Stimulated activated effector memory CD8-positive, alpha-beta T cell treated with anti-CD3 and anti-CD28 coated beads, Interleukin-12 subunit alpha, Interleukin-12 subunit beta, amount 100 ng/mL, for 72 hours (primary cell): Measurements from ENCODE around the gene P3R3URF.
A peak's percentile ranks its signal among the peaks of the same experiment; 100 is the strongest.

Source experiments
- ATAC-seq: fragments of 150-1000 bp; cut with Tn5 transposase; 2 replicates; pipeline ENCODE4 v1.10.0; 2021
- DNase-seq, 2 donors: peaks; one replicate each; pipeline ENCODE4 v3.0.0; 2021 to 2022; ENCODE audit warnings: low spot score in 2 of 2
- H3K27ac Mint-ChIP-seq: one replicate; pipeline ENCODE4 v1.8.0; 2022; ENCODE audit warnings: mild to moderate bottlenecking, mixed read lengths
- H3K36me3 Mint-ChIP-seq: one replicate; pipeline ENCODE4 v1.8.0; 2022; ENCODE audit warnings: mild to moderate bottlenecking, mixed read lengths
- H3K4me1 Mint-ChIP-seq: one replicate; pipeline ENCODE4 v1.8.0; 2022; ENCODE audit warnings: mixed read lengths
- H3K4me3 Mint-ChIP-seq: one replicate; pipeline ENCODE4 v1.8.0; 2022; ENCODE audit warnings: mild to moderate bottlenecking, mixed read lengths
- H3K9me3 Mint-ChIP-seq: one replicate; pipeline ENCODE4 v1.8.0; 2022; ENCODE audit warnings: mixed read lengths

Gene P3R3URF

GRCh38 chr1:46169811-46170454 lies 6.4 kb downstream of the P3R3URF start:
- no peak for ATAC-seq
- no peak overlapping the region for H3K27ac Mint-ChIP-seq
- peaks cover 17% of the 10 kb centered on the region for H3K4me1 Mint-ChIP-seq
- H3K36me3 Mint-ChIP-seq, result no peaks in the 10 kb centered on the region
- H3K9me3 Mint-ChIP-seq, result no peaks in the 10 kb centered on the region
- DNase-seq, result no peak
- no peak overlapping the region for H3K4me3 Mint-ChIP-seq

GRCh38 chr1:46168477-46168876 lies 7.8 kb downstream of the P3R3URF start:
- ATAC-seq (no peak), DNase-seq (no peak)
- H3K36me3 Mint-ChIP-seq, result no peaks in the 10 kb centered on the region
- H3K27ac Mint-ChIP-seq, result no peak overlapping the region
- H3K4me1 Mint-ChIP-seq, result peaks cover 17% of the 10 kb centered on the region
- no peak overlapping the region for H3K4me3 Mint-ChIP-seq
- no peaks in the 10 kb centered on the region for H3K9me3 Mint-ChIP-seq

GRCh38 chr1:46166521-46167462 lies 9.5 kb downstream of the P3R3URF start:
- ATAC-seq, result peak; percentile 65
- Mint-ChIP-seq H3K4me3 (peak overlapping the region; percentile 84), H3K4me1 (peaks cover 17% of the 10 kb centered on the region), H3K27ac (peak overlapping the region; percentile 97), H3K36me3 (no peaks in the 10 kb centered on the region), H3K9me3 (no peaks in the 10 kb centered on the region)
- peak; percentile 26 to 69 for DNase-seq

GRCh38 chr1:46160212-46160611 lies 16.1 kb downstream of the P3R3URF start:
- H3K4me1 Mint-ChIP-seq, result no peaks in the 10 kb centered on the region
- ATAC-seq (no peak), DNase-seq (no peak)
- H3K9me3 Mint-ChIP-seq, result no peaks in the 10 kb centered on the region
- no peak overlapping the region for H3K4me3 Mint-ChIP-seq
- H3K36me3 Mint-ChIP-seq, result no peaks in the 10 kb centered on the region
- H3K27ac Mint-ChIP-seq, result no peak overlapping the region

GRCh38 chr1:46159516-46159915 lies 16.8 kb downstream of the P3R3URF start:
- no peak overlapping the region for H3K27ac Mint-ChIP-seq
- H3K9me3 Mint-ChIP-seq, result no peaks in the 10 kb centered on the region
- H3K4me3 Mint-ChIP-seq, result no peak overlapping the region
- ATAC-seq, result no peak
- no peaks in the 10 kb centered on the region for H3K36me3 Mint-ChIP-seq
- no peak for DNase-seq
- H3K4me1 Mint-ChIP-seq, result no peaks in the 10 kb centered on the region

- H3K4me3 Mint-ChIP-seq, result no peak overlapping the region
- no peaks in the 10 kb centered on the region for H3K4me1 Mint-ChIP-seq
- H3K27ac Mint-ChIP-seq, result no peak overlapping the region
- no peaks in the 10 kb centered on the region for H3K36me3 Mint-ChIP-seq
- no peak for DNase-seq
- no peaks in the 10 kb centered on the region for H3K9me3 Mint-ChIP-seq
- no peak for ATAC-seq
Measured at GRCh38 chr1:46158312-46159281, 17.7 kb downstream of the P3R3URF start.

GRCh38 chr1:46157916-46158311 lies 18.4 kb downstream of the P3R3URF start:
- Mint-ChIP-seq H3K9me3 (no peaks in the 10 kb centered on the region), H3K4me1 (no peaks in the 10 kb centered on the region), H3K36me3 (no peaks in the 10 kb centered on the region), H3K4me3 (no peak overlapping the region), H3K27ac (no peak overlapping the region)
- ATAC-seq (no peak), DNase-seq (no peak)

GRCh38 chr1:46153732-46154131 lies 22.6 kb downstream of the P3R3URF start:
- H3K27ac Mint-ChIP-seq, result no peak overlapping the region
- no peak for ATAC-seq
- no peaks in the 10 kb centered on the region for H3K4me1 Mint-ChIP-seq
- no peak overlapping the region for H3K4me3 Mint-ChIP-seq
- H3K36me3 Mint-ChIP-seq, result no peaks in the 10 kb centered on the region
- DNase-seq, result no peak
- H3K9me3 Mint-ChIP-seq, result no peaks in the 10 kb centered on the region

GRCh38 chr1:46153228-46153627 lies 23.1 kb downstream of the P3R3URF start:
- DNase-seq, result no peak
- Mint-ChIP-seq H3K27ac (no peak overlapping the region), H3K4me1 (no peaks in the 10 kb centered on the region), H3K36me3 (no peaks in the 10 kb centered on the region), H3K9me3 (no peaks in the 10 kb centered on the region), H3K4me3 (no peak overlapping the region)
- ATAC-seq, result no peak

GRCh38 chr1:46152016-46152415 lies 24.3 kb downstream of the P3R3URF start:
- Mint-ChIP-seq H3K4me3 (no peak overlapping the region), H3K9me3 (no peaks in the 10 kb centered on the region), H3K27ac (no peak overlapping the region), H3K4me1 (no peaks in the 10 kb centered on the region), H3K36me3 (no peaks in the 10 kb centered on the region)
- DNase-seq (no peak), ATAC-seq (no peak)

- H3K4me3 Mint-ChIP-seq, result no peak overlapping the region
- H3K9me3 Mint-ChIP-seq, result no peaks in the 10 kb centered on the region
- H3K4me1 Mint-ChIP-seq, result no peaks in the 10 kb centered on the region
- no peak overlapping the region for H3K27ac Mint-ChIP-seq
- ATAC-seq, result no peak
- DNase-seq, result no peak
- H3K36me3 Mint-ChIP-seq, result no peaks in the 10 kb centered on the region
Measured at GRCh38 chr1:46150085-46150484, 26.2 kb downstream of the P3R3URF start.

GRCh38 chr1:46148318-46148717 lies 28.0 kb downstream of the P3R3URF start:
- H3K9me3 Mint-ChIP-seq, result no peaks in the 10 kb centered on the region
- no peak overlapping the region for H3K27ac Mint-ChIP-seq
- DNase-seq, result no peak
- no peaks in the 10 kb centered on the region for H3K36me3 Mint-ChIP-seq
- ATAC-seq, result no peak
- H3K4me3 Mint-ChIP-seq, result no peak overlapping the region
- H3K4me1 Mint-ChIP-seq, result no peaks in the 10 kb centered on the region

GRCh38 chr1:46137916-46138315 lies 38.4 kb downstream of the P3R3URF start:
- H3K9me3 Mint-ChIP-seq, result no peaks in the 10 kb centered on the region
- H3K4me3 Mint-ChIP-seq, result no peak overlapping the region
- DNase-seq (no peak), ATAC-seq (no peak)
- peaks cover 3% of the 10 kb centered on the region for H3K36me3 Mint-ChIP-seq
- no peak overlapping the region for H3K27ac Mint-ChIP-seq
- H3K4me1 Mint-ChIP-seq, result peaks cover 12% of the 10 kb centered on the region

- H3K4me3 Mint-ChIP-seq, result no peak overlapping the region
- DNase-seq (no peak), ATAC-seq (no peak)
- H3K9me3 Mint-ChIP-seq, result no peaks in the 10 kb centered on the region
- peaks cover 6% of the 10 kb centered on the region for H3K36me3 Mint-ChIP-seq
- peaks cover 24% of the 10 kb centered on the region for H3K4me1 Mint-ChIP-seq
- H3K27ac Mint-ChIP-seq, result no peak overlapping the region
Measured at GRCh38 chr1:46136711-46137110, 39.6 kb downstream of the P3R3URF start.

GRCh38 chr1:46134660-46135331 lies 41.5 kb downstream of the P3R3URF start:
- peaks cover 30% of the 10 kb centered on the region for H3K4me1 Mint-ChIP-seq
- H3K4me3 Mint-ChIP-seq, result no peak overlapping the region
- ATAC-seq (no peak), DNase-seq (no peak)
- no peak overlapping the region for H3K27ac Mint-ChIP-seq
- H3K36me3 Mint-ChIP-seq, result peaks cover 6% of the 10 kb centered on the region
- H3K9me3 Mint-ChIP-seq, result no peaks in the 10 kb centered on the region
